ENCODE measurements around the gene DMGDH.
A peak's percentile ranks its signal among the peaks of the same experiment; 100 is the strongest.

Gene DMGDH

GRCh38 chr5:79069488-79070349, at the start of gene DMGDH, which contains the start of gene BHMT2:
Gene DMGDH, minus strand, starts transcription at chr5:79069674. Its CDS starts 54 bp downstream, at chr5:79069620.
Gene BHMT2, plus strand, starts transcription at chr5:79069767. Its CDS starts 16 bp downstream, at chr5:79069783.
- DNase-seq, result no peak

GRCh38 chr5:79112703-79113058, 43.2 kb upstream of the DMGDH start:
- no peak for DNase-seq

- DNase-seq, result no peak
Observed at GRCh38 chr5:79111960-79112702, 42.7 kb upstream of the DMGDH start.

GRCh38 chr5:79111387-79111959, 42.0 kb upstream of the DMGDH start, which contains the start of gene BHMT:
Gene BHMT, plus strand, starts transcription at chr5:79111809. Its CDS starts 77 bp downstream, at chr5:79111886.
- DNase-seq, result no peak

GRCh38 chr5:79109527-79110492, 40.3 kb upstream of the DMGDH start:
- DNase-seq, result peak; percentile 35

GRCh38 chr5:79108792-79109191, 39.3 kb upstream of the DMGDH start:
- DNase-seq, result no peak

GRCh38 chr5:79108086-79108485, 38.6 kb upstream of the DMGDH start:
- DNase-seq, result no peak

GRCh38 chr5:79107020-79107796, 37.7 kb upstream of the DMGDH start:
- no peak for DNase-seq

- no peak for DNase-seq
Observed at GRCh38 chr5:79105868-79106267, 36.4 kb upstream of the DMGDH start.

- no peak for DNase-seq
Observed at GRCh38 chr5:79093762-79094161, 24.3 kb upstream of the DMGDH start.

GRCh38 chr5:79091064-79091463, 21.6 kb upstream of the DMGDH start:
- no peak for DNase-seq

- no peak for DNase-seq
Observed at GRCh38 chr5:79088507-79088906, 19.0 kb upstream of the DMGDH start.

GRCh38 chr5:79086116-79086515, 16.6 kb upstream of the DMGDH start:
- DNase-seq, result no peak

- no peak for DNase-seq
Observed at GRCh38 chr5:79081779-79082178, 12.3 kb upstream of the DMGDH start.

- no peak for DNase-seq
Observed at GRCh38 chr5:79080804-79081203, 11.3 kb upstream of the DMGDH start.

GRCh38 chr5:79077680-79078365, 8.3 kb upstream of the DMGDH start:
- DNase-seq, result no peak

GRCh38 chr5:79076819-79077218, 7.3 kb upstream of the DMGDH start:
- no peak for DNase-seq

GRCh38 chr5:79075646-79076426, 6.4 kb upstream of the DMGDH start:
- no peak for DNase-seq

- DNase-seq, result no peak
Observed at GRCh38 chr5:79074641-79075040, 5.2 kb upstream of the DMGDH start.

GRCh38 chr5:79070350-79070667, 835 bp upstream of the DMGDH start:
- no peak for DNase-seq
